GM12891 (cell line): Measurements from ENCODE around the gene APBB1IP.

Experiments
- POLR2A ChIP-seq: IDR thresholded peaks from 2 replicates; pipeline ENCODE4 v1.6.1; 2011; ENCODE audit warnings: low read depth, low read length, control low read depth
- POLR2AphosphoS5 ChIP-seq: IDR thresholded peaks from 2 replicates; pipeline ENCODE4 v1.6.1; 2011; ENCODE audit warnings: low read depth, low read length, control low read depth
- TAF1 ChIP-seq: IDR thresholded peaks from 2 replicates; pipeline ENCODE4 v1.6.1; 2011; ENCODE audit warnings: low read depth, low read length, control low read depth

DNA sequence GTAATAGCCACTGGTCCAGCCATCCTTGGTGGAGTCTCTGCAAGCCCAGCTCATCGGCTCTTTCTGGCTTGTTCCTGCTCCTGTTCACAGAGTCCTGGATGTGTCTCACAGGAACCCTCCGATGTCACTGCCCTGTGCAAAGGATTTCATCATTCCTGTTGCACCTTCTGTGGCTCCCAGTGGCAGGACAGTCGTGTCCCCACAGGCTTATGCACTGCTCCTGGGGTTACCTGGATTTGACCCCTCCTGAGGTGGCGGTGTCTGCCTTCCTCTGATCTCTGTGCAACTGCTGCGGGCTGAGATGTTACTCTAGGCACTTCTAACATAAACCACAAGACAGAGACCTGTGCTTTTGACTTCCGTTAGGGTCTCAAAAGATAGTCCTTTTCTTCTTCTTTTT, 30.6 kb downstream of the APBB1IP start:
- no peak for TF ChIP-seq POLR2A
- TF ChIP-seq TAF1, result no peak
- no peak for TF ChIP-seq POLR2AphosphoS5
